PC-9 (cell line): ENCODE results near the gene BACH2. TPM values are rescaled to one million over a fixed set of nuclear protein-coding genes. Genes with fewer than 3 reads are reported as not detected.

Experiments
- Bru-seq: library from RNA; stranded (reverse); fragments of 400-500 nt; gene quantifications from one replicate; lab custom pipeline; 2021; lab: Mats Ljungman, UMichigan
- BruChase-seq, 2 experiments: library from RNA; stranded (reverse); fragments of 400-500 nt; gene quantifications; one replicate each; lab custom pipeline; 2021; lab: Mats Ljungman, UMichigan
- BruUV-seq: library from RNA; stranded (reverse); fragments of 400-500 nt; replicated peaks from 2 replicates; lab custom pipeline; 2021; lab: Mats Ljungman, UMichigan
- CTCF ChIA-PET: fragments of 300-600 bp; sonication (Branson Sonifier 250); formaldehyde crosslinking; loops from one replicate; lab custom pipeline; 2022; ENCODE audit warnings: antibody characterized with exemption; lab: Charles Lee
- POLR2A ChIA-PET: fragments of 300-600 bp; sonication (Branson Sonifier 250); formaldehyde crosslinking; loops from one replicate; lab custom pipeline; 2022; ENCODE audit warnings: antibody characterized with exemption; ENCODE audit not compliant: unreplicated experiment; lab: Charles Lee
- DNase-seq, 2 experiments: peaks; one replicate each; pipeline versions ENCODE4 v3.0.0 to v3.0.0-alpha.2; 2015 to 2022; ENCODE audit warnings: mixed read lengths in 1 of 2
- H2AFZ ChIP-seq: fragments of 200-600 bp; sonication (generic); 2 replicates; pipeline ENCODE4 v1.8.1; 2017; ENCODE audit warnings: antibody characterized with exemption
- H3F3A ChIP-seq: fragments of 200-600 bp; sonication (generic); 2 replicates; pipeline ENCODE4 v1.8.1; 2017; ENCODE audit warnings: antibody characterized with exemption, mild to moderate bottlenecking, low read depth; ENCODE audit not compliant: insufficient read depth
- H3K27ac ChIP-seq: fragments of 200-600 bp; sonication (generic); 2 replicates; pipeline ENCODE4 v1.6.1; 2016; ENCODE audit warnings: mixed run types
- H3K27me3 ChIP-seq: fragments of 200-600 bp; sonication (generic); 2 replicates; pipeline ENCODE4 v1.6.1; 2016; ENCODE audit warnings: low read depth, mixed run types; ENCODE audit not compliant: insufficient read depth
- H3K36me3 ChIP-seq: fragments of 200-600 bp; sonication (generic); 2 replicates; pipeline ENCODE4 v1.6.1; 2016; ENCODE audit warnings: low read depth, mixed run types
- H3K4me1 ChIP-seq: fragments of 200-600 bp; sonication (generic); replicated peaks from 2 replicates; pipeline ENCODE4 v1.6.1; 2016; ENCODE audit warnings: mixed run types; ENCODE audit not compliant: insufficient read depth
- H3K4me2 ChIP-seq: fragments of 200-600 bp; sonication (generic); 2 replicates; pipeline ENCODE4 v1.6.1; 2017; ENCODE audit warnings: mixed run types
- H3K4me3 ChIP-seq: fragments of 200-600 bp; sonication (generic); 2 replicates; pipeline ENCODE4 v1.6.1; 2016; ENCODE audit warnings: mixed run types
- H3K79me2 ChIP-seq: fragments of 200-600 bp; sonication (generic); 2 replicates; pipeline ENCODE4 v1.6.1; 2017; ENCODE audit warnings: low read depth, mixed run types
- H3K9me2 ChIP-seq: fragments of 200-600 bp; sonication (generic); 2 replicates; pipeline ENCODE4 v1.8.1; 2017; ENCODE audit warnings: mild to moderate bottlenecking; ENCODE audit not compliant: insufficient read depth
- H3K9me3 ChIP-seq: fragments of 200-600 bp; sonication (generic); 2 replicates; pipeline ENCODE4 v1.8.1; 2016; ENCODE audit warnings: low read depth; ENCODE audit not compliant: insufficient read depth
- H4K20me1 ChIP-seq: fragments of 200-600 bp; sonication (generic); 2 replicates; pipeline ENCODE4 v1.8.1; 2017; ENCODE audit not compliant: insufficient read depth
- CTCF ChIP-seq: fragments of 200-600 bp; sonication (generic); conservative IDR thresholded peaks from 2 replicates; pipeline ENCODE4 v1.6.1; 2017; ENCODE audit warnings: mixed run types, antibody characterized with exemption, mild to moderate bottlenecking, moderate library complexity
- EZH2 ChIP-seq: fragments of 200-600 bp; sonication (generic); IDR thresholded peaks from 2 replicates; pipeline ENCODE4 v1.8.0; 2017; ENCODE audit warnings: antibody characterized with exemption, low read depth
- intact Hi-C: fragments of 100-400 bp; cut with micrococcal nuclease; formaldehyde crosslinking; loops from one replicate; pipeline ENCODE4 v1.10.0; 2022; ENCODE audit not compliant: unreplicated experiment
- long read RNA-seq: library from polyadenylated mRNA; stranded (forward); transcript quantifications from one replicate; pipeline ENCODE4 v2.0.0, GENCODE V29; 2022
- total RNA-seq: library from RNA; stranded (reverse); gene quantifications from 2 replicates; pipeline ENCODE4 v1.2.3, GENCODE V29; 2021

The BACH2 gene
- 2.3 and 4.2 TPM in 2 replicates for total RNA-seq
- percentile 40 among the genes with signal in this experiment for Bru-seq, nascent RNA
- BruChase-seq, experiment 1, labeled RNA remaining after a 2-hour chase = percentile 45 among the genes with signal in this experiment
- BruChase-seq, experiment 2, labeled RNA remaining after a 6-hour chase = percentile 24 among the genes with signal in this experiment
- long read RNA-seq, partial matches to known transcripts = 0 of 1 reads
- long read RNA-seq, other reads (novel, unspliced or antisense) = 1 of 1 reads

GRCh38 chr6:90296341-90297114 lies at the start of gene BACH2:
TSS of gene BACH2 (minus strand) at chr6:90296843. CDS start at chr6:90008844, 287,999 bp downstream.
- no peak for TF ChIP-seq CTCF
- no peak for TF ChIP-seq EZH2
- Histone ChIP-seq H3K27ac (no peak within 1 kb of the TSS), H3K9me2 (no peaks in the 10 kb centered on the region), H3K27me3 (0 out of 2 replicates have a peak, but pooled peaks cover 5% of the 10 kb centered on the region), H3K4me1 (peaks cover 9% of the 10 kb centered on the region; the same call in 1 of the 2 replicates), H4K20me1 (no peaks in the 10 kb centered on the region), H2AFZ (0 out of 2 replicates have a peak within 1 kb of the TSS, but pooled peaks have one; percentile 39), H3K36me3 (no peaks in the 10 kb centered on the region), H3F3A (no peaks in the 10 kb centered on the region), H3K9me3 (no peaks in the 10 kb centered on the region), H3K4me3 (peak within 1 kb of the TSS; percentile 57), H3K79me2 (no peaks in the 10 kb centered on the region), H3K4me2 (peak within 1 kb of the TSS; percentile 78)
- BruUV-seq = no TSS peak
- peak; percentile 57 to 78 for DNase-seq
- ChIA-PET CTCF (interaction anchor here (0.8 kb wide), 1 partner anchor 96 kb away, joined by 18 read pairs; no protein-coding TSS in a partner anchor), POLR2A (no interaction called here)
- intact Hi-C loops = loop anchor here (2.0 to 10.0 kb wide), 4 partner anchors 114 to 356 kb away; no protein-coding TSS in a partner anchor

GRCh38 chr6:90343576-90343975 lies 46.9 kb upstream of the BACH2 start:
- Histone ChIP-seq H3K9me2 (no peaks in the 10 kb centered on the region), H4K20me1 (no peaks in the 10 kb centered on the region), H3K27ac (no peak overlapping the region), H3K4me3 (no peak overlapping the region), H3K9me3 (no peaks in the 10 kb centered on the region), H3K36me3 (no peaks in the 10 kb centered on the region), H3F3A (no peaks in the 10 kb centered on the region), H3K27me3 (no peaks in the 10 kb centered on the region), H2AFZ (no peak overlapping the region), H3K79me2 (no peaks in the 10 kb centered on the region), H3K4me2 (no peak overlapping the region), H3K4me1 (no peaks in the 10 kb centered on the region)
- intact Hi-C loops = no loop called here
- no peak for TF ChIP-seq CTCF
- no peak for TF ChIP-seq EZH2
- ChIA-PET CTCF (interaction anchor here (0.5 to 0.7 kb wide), 2 partner anchors 16 to 45 kb away, joined by 3 read pairs; no protein-coding TSS in a partner anchor), POLR2A (no interaction called here)
- BruUV-seq = no TSS peak
- DNase-seq = no peak

GRCh38 chr6:90338409-90338808 lies 41.8 kb upstream of the BACH2 start:
- no peak overlapping the region for H3K27ac ChIP-seq
- H2AFZ ChIP-seq = no peak overlapping the region
- H3K4me2 ChIP-seq = no peak overlapping the region
- no peaks in the 10 kb centered on the region for H3K9me3 ChIP-seq
- H3K79me2 ChIP-seq = no peaks in the 10 kb centered on the region
- H3F3A ChIP-seq = no peaks in the 10 kb centered on the region
- POLR2A ChIA-PET = no interaction called here
- H4K20me1 ChIP-seq = no peaks in the 10 kb centered on the region
- intact Hi-C loops = no loop called here
- no peaks in the 10 kb centered on the region for H3K36me3 ChIP-seq
- no peaks in the 10 kb centered on the region for H3K4me1 ChIP-seq
- CTCF ChIA-PET = interaction anchor here (0.6 kb wide), 1 partner anchor 223 kb away, joined by 4 read pairs; no protein-coding TSS in a partner anchor
- no peak overlapping the region for H3K4me3 ChIP-seq
- no peak for TF ChIP-seq EZH2
- TF ChIP-seq CTCF = no peak
- H3K9me2 ChIP-seq = no peaks in the 10 kb centered on the region
- H3K27me3 ChIP-seq = no peaks in the 10 kb centered on the region
- peak in 1 of 2 experiments; percentile 42 for DNase-seq
- no TSS peak for BruUV-seq
